Endodermal cell (in vitro differentiated cells): Measurements from ENCODE around the gene AGBL1. TPM values are rescaled to one million over a fixed set of nuclear protein-coding genes. Genes with fewer than 3 reads are reported as not detected.

Source experiments
- DNase-seq: peaks from one replicate; pipeline ENCODE4 v3.0.0-alpha.2; 2017
- H3K27ac ChIP-seq: 2 replicates; pipeline ENCODE4 v1.5.1; 2013; ENCODE audit warnings: mild to moderate bottlenecking, low read depth, low read length, moderate library complexity
- H3K27me3 ChIP-seq: 2 replicates; pipeline ENCODE4 v1.6.1; 2013; ENCODE audit warnings: mild to moderate bottlenecking, low read length, moderate library complexity; ENCODE audit not compliant: insufficient read depth, control insufficient read depth, poor library complexity, severe bottlenecking
- H3K36me3 ChIP-seq: 2 replicates; pipeline ENCODE4 v1.7.0; 2013; ENCODE audit warnings: mild to moderate bottlenecking, low read length, moderate library complexity; ENCODE audit not compliant: control insufficient read depth, insufficient read depth
- H3K4me1 ChIP-seq: one replicate; pipeline ENCODE4 v1.7.0; 2013; ENCODE audit warnings: low read length; ENCODE audit not compliant: control insufficient read depth, insufficient read depth
- H3K4me3 ChIP-seq: 2 replicates; pipeline ENCODE4 v1.5.1; 2013; ENCODE audit warnings: mild to moderate bottlenecking, low read length, moderate library complexity
- H3K9ac ChIP-seq: 2 replicates; pipeline ENCODE4 v1.6.1; 2013; ENCODE audit warnings: mild to moderate bottlenecking, low read length, moderate library complexity; ENCODE audit not compliant: poor library complexity, severe bottlenecking; ENCODE audit errors: extremely low read depth
- H3K9me3 ChIP-seq: 2 replicates; pipeline ENCODE4 v1.6.1; 2013; ENCODE audit warnings: mild to moderate bottlenecking, low read length, moderate library complexity; ENCODE audit not compliant: control insufficient read depth
- H3K27ac Mint-ChIP-seq: 2 replicates; pipeline ENCODE4 v1.8.0; 2020; ENCODE audit warnings: mixed read lengths
- H3K27me3 Mint-ChIP-seq: 2 replicates; pipeline ENCODE4 v1.8.0; 2021; ENCODE audit warnings: mild to moderate bottlenecking, mixed read lengths; ENCODE audit not compliant: insufficient read depth
- H3K36me3 Mint-ChIP-seq: 2 replicates; pipeline ENCODE4 v1.8.0; 2020; ENCODE audit warnings: low read depth, mixed read lengths
- H3K4me1 Mint-ChIP-seq: 2 replicates; pipeline ENCODE4 v1.8.0; 2020; ENCODE audit warnings: mixed read lengths
- H3K4me3 Mint-ChIP-seq: 2 replicates; pipeline ENCODE4 v1.8.0; 2020; ENCODE audit warnings: mild to moderate bottlenecking, moderate library complexity, mixed read lengths
- H3K9me3 Mint-ChIP-seq: 2 replicates; pipeline ENCODE4 v1.8.0; 2020; ENCODE audit warnings: mild to moderate bottlenecking, mixed read lengths
- CTCF ChIP-seq: fragments of 200-600 bp; sonication (generic); conservative IDR thresholded peaks from 2 replicates; pipeline ENCODE4 v1.5.0; 2021; ENCODE audit warnings: antibody characterized with exemption, mild to moderate bottlenecking
- WGBS, 2 experiments: methylation state at CpG; one replicate each; pipeline versions ENCODE4 v1.1.5 to v1.1.7; 2013; ENCODE audit warnings: missing lambda C conversion rate in 2 of 2, mixed read lengths in 1 of 2; ENCODE audit not compliant: insufficient coverage in 1 of 2, insufficient read length in 1 of 2; 5-methylcytosine and 5-hydroxymethylcytosine counted together
- total RNA-seq, 2 donors: library from RNA; stranded (reverse); fragmentation: NEBNext Ultra II Directional in 1 of 2; extraction: Animal tissue kit (Norgen Biotek cat#: 25700) in 1 of 2; gene quantifications; 2 replicates in 1 of 2; 3 replicates in 1 of 2; pipeline ENCODE4 v1.2.1, GENCODE V29; 2021

Gene AGBL1
- total RNA-seq, 2 donors from 2014 or later = 0.07 to 0.11 TPM

- H3K4me1 ChIP-seq = no peaks in the 10 kb centered on the region
- no peaks in the 10 kb centered on the region for H3K4me1 Mint-ChIP-seq
- WGBS, 2 experiments = 78% methylated on average over 2 of the region's 2 CpGs; no CpG with 5 or more reads in 1 of the 2 experiments
- H3K9ac ChIP-seq = no peak overlapping the region
- no peak overlapping the region for H3K4me3 ChIP-seq
- no peaks in the 10 kb centered on the region for H3K36me3 ChIP-seq
- H3K4me3 Mint-ChIP-seq = no peak overlapping the region
- no peaks in the 10 kb centered on the region for H3K27me3 Mint-ChIP-seq
- H3K27ac Mint-ChIP-seq = no peak overlapping the region
- peaks cover 3% of the 10 kb centered on the region for H3K9me3 Mint-ChIP-seq
- no peaks in the 10 kb centered on the region for H3K27me3 ChIP-seq
- no peak overlapping the region for H3K27ac ChIP-seq
- no peak for DNase-seq
- H3K36me3 Mint-ChIP-seq = no peaks in the 10 kb centered on the region
- no peaks in the 10 kb centered on the region for H3K9me3 ChIP-seq
- TF ChIP-seq CTCF = peak; percentile 43
Observed at GRCh38 chr15:86691091-86691663, 611.5 kb downstream of the AGBL1 start.

GRCh38 chr15:86700864-86701610, 621.4 kb downstream of the AGBL1 start:
- Mint-ChIP-seq H3K27me3 (no peaks in the 10 kb centered on the region), H3K36me3 (no peaks in the 10 kb centered on the region), H3K27ac (no peak overlapping the region), H3K9me3 (peaks cover 10% of the 10 kb centered on the region), H3K4me3 (no peak overlapping the region), H3K4me1 (peaks cover 6% of the 10 kb centered on the region)
- no peak for TF ChIP-seq CTCF
- Histone ChIP-seq H3K4me1 (no peaks in the 10 kb centered on the region), H3K27me3 (no peaks in the 10 kb centered on the region), H3K36me3 (no peaks in the 10 kb centered on the region), H3K27ac (no peak overlapping the region), H3K4me3 (no peak overlapping the region), H3K9ac (no peak overlapping the region), H3K9me3 (no peaks in the 10 kb centered on the region)
- 81 to 100% methylated on average over 1 to 3 of the region's 3 CpGs for WGBS, 2 experiments
- no peak for DNase-seq

- H3K36me3 ChIP-seq = no peaks in the 10 kb centered on the region
- Mint-ChIP-seq H3K4me1 (peaks cover 6% of the 10 kb centered on the region), H3K4me3 (no peak overlapping the region), H3K9me3 (peaks cover 10% of the 10 kb centered on the region), H3K27ac (no peak overlapping the region), H3K27me3 (no peaks in the 10 kb centered on the region), H3K36me3 (no peaks in the 10 kb centered on the region)
- H3K27ac ChIP-seq = no peak overlapping the region
- H3K4me1 ChIP-seq = no peaks in the 10 kb centered on the region
- no peaks in the 10 kb centered on the region for H3K9me3 ChIP-seq
- H3K9ac ChIP-seq = no peak overlapping the region
- no peak overlapping the region for H3K4me3 ChIP-seq
- H3K27me3 ChIP-seq = no peaks in the 10 kb centered on the region
- no peak for DNase-seq
- no peak for TF ChIP-seq CTCF
Observed at GRCh38 chr15:86701611-86701963, 621.9 kb downstream of the AGBL1 start.
